ENCODE measurements around the gene MAP3K2. TPM values are rescaled to one million over a fixed set of nuclear protein-coding genes. Genes with fewer than 3 reads are reported as not detected.

Gene MAP3K2
- total and polyA plus RNA-seq, 8 donors, result 24.3 to 84.9 (median 27.3) TPM

GRCh38 chr2:127408004-127408806 lies 20.4 kb upstream of the MAP3K2 start:
- TF ChIP-seq CTCF (IDR thresholded peaks at IDR 0.05), result no peak
- ATAC-seq, result peak; percentile 94
- H3K27ac ChIP-seq, result peak overlapping the region; percentile 91 to 97
- no peaks in the 10 kb centered on the region for H3K36me3 ChIP-seq
- H3K27me3 ChIP-seq, result no peaks in the 10 kb centered on the region
- peak; percentile 80 to 100 (median 94) for DNase-seq
- peak overlapping the region; percentile 32 to 50 for H3K4me3 ChIP-seq
- no peaks in the 10 kb centered on the region for H3K9me3 ChIP-seq
- peaks cover 29 to 59% of the 10 kb centered on the region in 2 donors for H3K4me1 ChIP-seq
- intact Hi-C loops (cut with DNase I), result no loop called here

GRCh38 chr2:127407661-127408003 lies 19.9 kb upstream of the MAP3K2 start:
- intact Hi-C loops (cut with DNase I), result no loop called here
- no peak for DNase-seq

GRCh38 chr2:127407091-127407490 lies 19.3 kb upstream of the MAP3K2 start:
- Histone ChIP-seq H3K4me1 (peaks cover 29 to 54% of the 10 kb centered on the region in 2 donors), H3K27ac (peak overlapping the region; percentile 79 to 91), H3K9me3 (no peaks in the 10 kb centered on the region), H3K36me3 (no peaks in the 10 kb centered on the region), H3K4me3 (no peak overlapping the region), H3K27me3 (no peaks in the 10 kb centered on the region)
- no peak for TF ChIP-seq CTCF (IDR thresholded peaks at IDR 0.05)
- ATAC-seq, result no peak
- intact Hi-C loops (cut with DNase I), result no loop called here
- peak in 1 of 4 donors; percentile 44 for DNase-seq

More at GRCh38 chr2:127407661-127408003, 19.9 kb upstream of the MAP3K2 start:
- ATAC-seq, result peak; percentile 43
- no peak for TF ChIP-seq CTCF (IDR thresholded peaks at IDR 0.05)
- Histone ChIP-seq H3K4me3 (no peak overlapping the region), H3K27ac (peak overlapping the region; percentile 79 to 91), H3K27me3 (no peaks in the 10 kb centered on the region), H3K9me3 (no peaks in the 10 kb centered on the region), H3K4me1 (peaks cover 29 to 59% of the 10 kb centered on the region in 2 donors), H3K36me3 (no peaks in the 10 kb centered on the region)

GRCh38 chr2:127406454-127406853 lies 18.7 kb upstream of the MAP3K2 start:
- Histone ChIP-seq H3K4me1 (peaks cover 24 to 47% of the 10 kb centered on the region in 2 donors), H3K4me3 (no peak overlapping the region), H3K36me3 (no peaks in the 10 kb centered on the region), H3K27ac (no peak overlapping the region), H3K27me3 (no peaks in the 10 kb centered on the region), H3K9me3 (no peaks in the 10 kb centered on the region)
- intact Hi-C loops (cut with DNase I), result no loop called here
- no peak for TF ChIP-seq CTCF (IDR thresholded peaks at IDR 0.05)
- ATAC-seq (no peak), DNase-seq (no peak)

- ATAC-seq (no peak), DNase-seq (no peak)
- TF ChIP-seq CTCF (IDR thresholded peaks at IDR 0.05), result no peak
- Histone ChIP-seq H3K4me1 (peaks cover 19 to 38% of the 10 kb centered on the region in 2 donors), H3K36me3 (no peaks in the 10 kb centered on the region), H3K4me3 (no peak overlapping the region), H3K27ac (peak overlapping the region; percentile 41 to 48), H3K9me3 (no peaks in the 10 kb centered on the region), H3K27me3 (no peaks in the 10 kb centered on the region)
- intact Hi-C loops (cut with DNase I), result no loop called here
Observed at GRCh38 chr2:127405255-127405610, 17.5 kb upstream of the MAP3K2 start.

Data from left lung (tissue), 10 donors.